NCI-H345 treated with DMSO at 0.1 percent for 48 hours (cell line): ENCODE data around the gene SLC41A1.
"Not testable (repeated sequence)": the region's sequence is repeated elsewhere in the genome, so short reads cannot be mapped to it uniquely, and the experiment has no call there.

Experiments
- DNase-seq: peaks from one replicate; lab custom pipeline; 2025; ENCODE audit not compliant: unreplicated experiment; lab: John Stamatoyannopoulos, UW

Gene SLC41A1

GRCh38 chr1:205823260-205823659 is 10.3 kb upstream of the SLC41A1 start:
- DNase-seq = not testable (repeated sequence)

GRCh38 chr1:205822397-205822796 is 9.4 kb upstream of the SLC41A1 start:
- no peak for DNase-seq

- DNase-seq = no peak
Observed at GRCh38 chr1:205817988-205818387, 5.0 kb upstream of the SLC41A1 start.

- DNase-seq = no peak
Observed at GRCh38 chr1:205817364-205817763, 4.4 kb upstream of the SLC41A1 start.

- no peak for DNase-seq
Observed at GRCh38 chr1:205813755-205814058, 709 bp upstream of the SLC41A1 start.

GRCh38 chr1:205812271-205812877 is 624 bp downstream of the SLC41A1 start:
- DNase-seq = no peak

GRCh38 chr1:205811660-205812059 is 1.3 kb downstream of the SLC41A1 start:
- no peak for DNase-seq

- no peak for DNase-seq
Observed at GRCh38 chr1:205810448-205811157, 2.4 kb downstream of the SLC41A1 start.

GRCh38 chr1:205809942-205810345 is 3.1 kb downstream of the SLC41A1 start:
- no peak for DNase-seq

GRCh38 chr1:205809469-205809868 is 3.5 kb downstream of the SLC41A1 start:
- no peak for DNase-seq

GRCh38 chr1:205805082-205805711 is 7.8 kb downstream of the SLC41A1 start:
- no peak for DNase-seq

- no peak for DNase-seq
Observed at GRCh38 chr1:205804605-205805004, 8.4 kb downstream of the SLC41A1 start.

GRCh38 chr1:205803986-205804385 is 9.0 kb downstream of the SLC41A1 start:
- DNase-seq = no peak

GRCh38 chr1:205802060-205802459 is 10.9 kb downstream of the SLC41A1 start:
- no peak for DNase-seq

GRCh38 chr1:205800981-205801703 is 11.9 kb downstream of the SLC41A1 start:
- DNase-seq = no peak

- DNase-seq = no peak
Observed at GRCh38 chr1:205800427-205800826, 12.6 kb downstream of the SLC41A1 start.

- DNase-seq = no peak
Observed at GRCh38 chr1:205798577-205798976, 14.4 kb downstream of the SLC41A1 start.

GRCh38 chr1:205797168-205797567 is 15.8 kb downstream of the SLC41A1 start:
- no peak for DNase-seq

- no peak for DNase-seq
Observed at GRCh38 chr1:205794011-205794730, 18.8 kb downstream of the SLC41A1 start.

GRCh38 chr1:205792961-205793673 is 19.9 kb downstream of the SLC41A1 start:
- no peak for DNase-seq

- DNase-seq = no peak
Observed at GRCh38 chr1:205792481-205792881, 20.5 kb downstream of the SLC41A1 start.
